ENCODE results near the gene NEDD9. TPM values are rescaled to one million over a fixed set of nuclear protein-coding genes. Genes with fewer than 3 reads are reported as not detected.

NEDD9 gene
- total and polyA plus RNA-seq, 2 of the 13 experiments (the other 11 are each of a cell fraction or from before 2014, with no cell fraction given) = 27.1 to 389 TPM

DNA sequence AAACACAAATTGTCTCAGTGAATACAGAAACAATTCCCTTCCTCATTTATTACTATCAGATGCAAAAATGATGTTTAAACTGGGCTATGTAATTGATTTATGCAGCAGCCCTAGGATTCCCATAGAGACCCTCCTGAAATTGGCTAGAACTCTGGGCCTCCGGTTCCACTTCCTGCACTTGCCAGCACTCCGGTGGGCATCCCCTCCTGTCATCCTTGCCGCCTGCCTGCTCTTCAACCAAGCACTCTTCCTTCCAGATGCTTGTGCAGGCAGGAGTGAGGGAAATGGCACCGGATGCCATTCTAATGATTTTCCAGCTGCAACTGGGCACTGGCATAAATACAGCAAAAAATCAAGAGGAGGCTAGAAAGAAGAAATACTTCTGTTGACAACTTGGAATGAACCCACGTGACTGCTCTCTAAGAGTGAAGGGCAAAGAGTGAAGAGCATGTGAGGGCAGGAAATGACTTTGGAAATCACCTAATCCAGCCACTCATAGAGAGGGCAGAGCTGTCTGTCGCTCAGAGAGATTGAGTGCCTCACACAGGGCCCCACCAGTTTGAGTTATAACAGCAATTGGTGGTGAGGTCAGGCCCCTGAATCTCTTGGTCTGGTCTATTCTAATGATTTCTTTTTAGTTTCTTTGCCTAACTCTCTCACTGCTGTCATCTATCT lies 3.7 kb upstream of the NEDD9 start (continued):
- TF ChIP-seq, protein P1, sequence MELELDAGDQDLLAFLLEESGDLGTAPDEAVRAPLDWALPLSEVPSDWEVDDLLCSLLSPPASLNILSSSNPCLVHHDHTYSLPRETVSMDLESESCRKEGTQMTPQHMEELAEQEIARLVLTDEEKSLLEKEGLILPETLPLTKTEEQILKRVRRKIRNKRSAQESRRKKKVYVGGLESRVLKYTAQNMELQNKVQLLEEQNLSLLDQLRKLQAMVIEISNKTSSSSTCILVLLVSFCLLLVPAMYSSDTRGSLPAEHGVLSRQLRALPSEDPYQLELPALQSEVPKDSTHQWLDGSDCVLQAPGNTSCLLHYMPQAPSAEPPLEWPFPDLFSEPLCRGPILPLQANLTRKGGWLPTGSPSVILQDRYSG (CRISPR knock-in tag; IDR thresholded peaks at IDR 0.05) = no peak
- TF ChIP-seq ATF7-NPFF (CRISPR knock-in tag; IDR thresholded peaks at IDR 0.05; ENCODE audit: low read depth) (no peak), NFIC (IDR thresholded peaks at IDR 0.05; ENCODE audit: low read length) (no peak), MED13 (CRISPR knock-in tag; IDR thresholded peaks at IDR 0.05) (no peak), FOSL1 (CRISPR knock-in tag; IDR thresholded peaks at IDR 0.05; ENCODE audit: borderline replicate concordance) (no peak), IRX3 (CRISPR knock-in tag; IDR thresholded peaks at IDR 0.05; ENCODE audit: borderline replicate concordance, low read depth) (no peak), ZNF549 (CRISPR knock-in tag; IDR thresholded peaks at IDR 0.05) (no peak), SALL1 (CRISPR knock-in tag; IDR thresholded peaks at IDR 0.05) (peak; percentile 31; the same call in 1 of the 2 replicates), ATF1 (CRISPR knock-in tag; IDR thresholded peaks at IDR 0.05) (no peak), REPIN1 (CRISPR knock-in tag; IDR thresholded peaks at IDR 0.05; ENCODE audit: borderline replicate concordance, low read depth) (0 out of 2 replicates have a peak, but pooled peaks have one; percentile 29), ELF3 (CRISPR knock-in tag; IDR thresholded peaks at IDR 0.05) (peak; percentile 33; the same call in 1 of the 2 replicates), TBL1XR1 (IDR thresholded peaks at IDR 0.05; ENCODE audit: borderline replicate concordance, low read length, partially characterized antibody) (no peak), HOXA7 (CRISPR knock-in tag; IDR thresholded peaks at IDR 0.05) (no peak)
- TF ChIP-seq, protein P2, sequence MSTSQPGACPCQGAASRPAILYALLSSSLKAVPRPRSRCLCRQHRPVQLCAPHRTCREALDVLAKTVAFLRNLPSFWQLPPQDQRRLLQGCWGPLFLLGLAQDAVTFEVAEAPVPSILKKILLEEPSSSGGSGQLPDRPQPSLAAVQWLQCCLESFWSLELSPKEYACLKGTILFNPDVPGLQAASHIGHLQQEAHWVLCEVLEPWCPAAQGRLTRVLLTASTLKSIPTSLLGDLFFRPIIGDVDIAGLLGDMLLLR (CRISPR knock-in tag; IDR thresholded peaks at IDR 0.05) = no peak
- TF ChIP-seq, protein P3, sequence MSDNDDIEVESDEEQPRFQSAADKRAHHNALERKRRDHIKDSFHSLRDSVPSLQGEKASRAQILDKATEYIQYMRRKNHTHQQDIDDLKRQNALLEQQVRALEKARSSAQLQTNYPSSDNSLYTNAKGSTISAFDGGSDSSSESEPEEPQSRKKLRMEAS (IDR thresholded peaks at IDR 0.05) = 0 out of 2 replicates have a peak, but pooled peaks have one; percentile 16
- TF ChIP-seq, protein P4, sequence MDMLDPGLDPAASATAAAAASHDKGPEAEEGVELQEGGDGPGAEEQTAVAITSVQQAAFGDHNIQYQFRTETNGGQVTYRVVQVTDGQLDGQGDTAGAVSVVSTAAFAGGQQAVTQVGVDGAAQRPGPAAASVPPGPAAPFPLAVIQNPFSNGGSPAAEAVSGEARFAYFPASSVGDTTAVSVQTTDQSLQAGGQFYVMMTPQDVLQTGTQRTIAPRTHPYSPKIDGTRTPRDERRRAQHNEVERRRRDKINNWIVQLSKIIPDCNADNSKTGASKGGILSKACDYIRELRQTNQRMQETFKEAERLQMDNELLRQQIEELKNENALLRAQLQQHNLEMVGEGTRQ (IDR thresholded peaks at IDR 0.05; ENCODE audit: low read depth, low read length) = peak; percentile 24; the same call in 1 of the 2 replicates
- TF ChIP-seq, protein P4 (CRISPR knock-in tag; IDR thresholded peaks at IDR 0.05; ENCODE audit: borderline replicate concordance) = peak; percentile 38; the same call in 1 of the 2 replicates
- TF ChIP-seq, protein P5, sequence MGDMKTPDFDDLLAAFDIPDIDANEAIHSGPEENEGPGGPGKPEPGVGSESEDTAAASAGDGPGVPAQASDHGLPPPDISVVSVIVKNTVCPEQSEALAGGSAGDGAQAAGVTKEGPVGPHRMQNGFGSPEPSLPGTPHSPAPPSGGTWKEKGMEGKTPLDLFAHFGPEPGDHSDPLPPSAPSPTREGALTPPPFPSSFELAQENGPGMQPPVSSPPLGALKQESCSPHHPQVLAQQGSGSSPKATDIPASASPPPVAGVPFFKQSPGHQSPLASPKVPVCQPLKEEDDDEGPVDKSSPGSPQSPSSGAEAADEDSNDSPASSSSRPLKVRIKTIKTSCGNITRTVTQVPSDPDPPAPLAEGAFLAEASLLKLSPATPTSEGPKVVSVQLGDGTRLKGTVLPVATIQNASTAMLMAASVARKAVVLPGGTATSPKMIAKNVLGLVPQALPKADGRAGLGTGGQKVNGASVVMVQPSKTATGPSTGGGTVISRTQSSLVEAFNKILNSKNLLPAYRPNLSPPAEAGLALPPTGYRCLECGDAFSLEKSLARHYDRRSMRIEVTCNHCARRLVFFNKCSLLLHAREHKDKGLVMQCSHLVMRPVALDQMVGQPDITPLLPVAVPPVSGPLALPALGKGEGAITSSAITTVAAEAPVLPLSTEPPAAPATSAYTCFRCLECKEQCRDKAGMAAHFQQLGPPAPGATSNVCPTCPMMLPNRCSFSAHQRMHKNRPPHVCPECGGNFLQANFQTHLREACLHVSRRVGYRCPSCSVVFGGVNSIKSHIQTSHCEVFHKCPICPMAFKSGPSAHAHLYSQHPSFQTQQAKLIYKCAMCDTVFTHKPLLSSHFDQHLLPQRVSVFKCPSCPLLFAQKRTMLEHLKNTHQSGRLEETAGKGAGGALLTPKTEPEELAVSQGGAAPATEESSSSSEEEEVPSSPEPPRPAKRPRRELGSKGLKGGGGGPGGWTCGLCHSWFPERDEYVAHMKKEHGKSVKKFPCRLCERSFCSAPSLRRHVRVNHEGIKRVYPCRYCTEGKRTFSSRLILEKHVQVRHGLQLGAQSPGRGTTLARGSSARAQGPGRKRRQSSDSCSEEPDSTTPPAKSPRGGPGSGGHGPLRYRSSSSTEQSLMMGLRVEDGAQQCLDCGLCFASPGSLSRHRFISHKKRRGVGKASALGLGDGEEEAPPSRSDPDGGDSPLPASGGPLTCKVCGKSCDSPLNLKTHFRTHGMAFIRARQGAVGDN (CRISPR knock-in tag; IDR thresholded peaks at IDR 0.05) = peak; percentile 42; the same call in 1 of the 2 replicates
- TF ChIP-seq, protein P6, sequence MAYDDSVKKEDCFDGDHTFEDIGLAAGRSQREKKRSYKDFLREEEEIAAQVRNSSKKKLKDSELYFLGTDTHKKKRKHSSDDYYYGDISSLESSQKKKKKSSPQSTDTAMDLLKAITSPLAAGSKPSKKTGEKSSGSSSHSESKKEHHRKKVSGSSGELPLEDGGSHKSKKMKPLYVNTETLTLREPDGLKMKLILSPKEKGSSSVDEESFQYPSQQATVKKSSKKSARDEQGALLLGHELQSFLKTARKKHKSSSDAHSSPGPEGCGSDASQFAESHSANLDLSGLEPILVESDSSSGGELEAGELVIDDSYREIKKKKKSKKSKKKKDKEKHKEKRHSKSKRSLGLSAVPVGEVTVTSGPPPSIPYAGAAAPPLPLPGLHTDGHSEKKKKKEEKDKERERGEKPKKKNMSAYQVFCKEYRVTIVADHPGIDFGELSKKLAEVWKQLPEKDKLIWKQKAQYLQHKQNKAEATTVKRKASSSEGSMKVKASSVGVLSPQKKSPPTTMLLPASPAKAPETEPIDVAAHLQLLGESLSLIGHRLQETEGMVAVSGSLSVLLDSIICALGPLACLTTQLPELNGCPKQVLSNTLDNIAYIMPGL (CRISPR knock-in tag; IDR thresholded peaks at IDR 0.05; ENCODE audit: borderline replicate concordance in 1 of 2, low read depth in 1 of 2) = 0 out of 4 replicates have a peak, but pooled peaks of 1 of the 2 experiments have one; percentile 17

All from HepG2 (cell line).